ENCODE data around the gene POLRMT. TPM values are rescaled to one million over a fixed set of nuclear protein-coding genes. Genes with fewer than 3 reads are reported as not detected.

POLRMT gene
- total RNA-seq, 1 experiment from 2014 or later: 104 TPM

DNA sequence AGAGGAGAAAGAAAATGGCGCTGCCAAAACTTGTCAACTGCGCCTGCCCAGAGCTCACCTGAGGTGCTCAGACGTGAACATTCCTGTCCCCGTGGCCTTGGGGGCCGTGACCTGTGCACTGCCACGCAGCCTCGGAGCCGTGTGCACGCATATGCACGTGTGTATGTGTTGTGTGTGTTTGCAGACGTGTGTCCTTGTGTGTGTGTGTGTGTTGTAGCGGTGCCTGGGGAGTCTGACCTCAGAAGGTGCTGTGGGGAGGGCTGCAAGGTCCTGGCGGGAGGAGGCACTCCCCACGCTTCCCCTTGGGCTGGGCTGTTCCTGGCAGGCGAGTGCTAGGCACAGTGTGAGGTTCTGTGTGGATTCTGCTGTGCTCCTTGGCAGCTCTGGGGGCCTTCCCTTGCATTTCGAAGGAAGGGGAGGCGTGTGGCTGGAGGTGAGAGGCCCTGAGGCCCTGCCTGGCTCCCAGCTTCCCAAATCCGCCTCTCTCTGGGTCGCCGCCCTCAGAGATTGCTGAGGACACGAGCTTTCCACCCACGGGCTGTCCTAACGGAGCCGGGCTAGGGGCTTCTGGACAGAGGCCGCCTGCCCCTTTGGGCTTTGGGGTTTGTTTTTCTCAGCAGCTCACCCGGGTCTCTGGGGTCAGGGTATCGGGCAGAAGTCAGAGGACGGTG is 56.4 kb downstream of the POLRMT start:
- H2BK5ac ChIP-seq (ENCODE audit: insufficient read length, low read length): no peak overlapping the region
- H3T11ph ChIP-seq (ENCODE audit: low read length): no peak overlapping the region
- H3K18ac ChIP-seq (ENCODE audit: insufficient read length, low read depth, low read length): no peak overlapping the region
- H3K23ac ChIP-seq (ENCODE audit: insufficient read length, low read depth, low read length): no peak overlapping the region
- peak overlapping the region; percentile 33 for H4K5ac ChIP-seq (ENCODE audit: insufficient read length, low read depth, low read length)
- H2BK120ac ChIP-seq (ENCODE audit: low read depth, low read length, poor library complexity, severe bottlenecking): no peak overlapping the region
- Mint-ChIP-seq H3K36me3 (ENCODE audit: insufficient read depth in 1 of 3, low read depth in 3 of 3) (peaks cover 6 to 31% (median 31%) of the 10 kb centered on the region in 3 experiments; a peak in 6 of 7 replicates), H3K27me3 (ENCODE audit: low read depth) (no peaks in the 10 kb centered on the region), H3K4me1 (peaks cover 16 to 31% of the 10 kb centered on the region in 2 experiments), H3K4me3 (no peak overlapping the region), H3K9me3 (no peaks in the 10 kb centered on the region), H3K27ac (peak overlapping the region in 1 of 3 experiments; percentile 89; a peak in 2 of 7 replicates)
- H3K4me1 ChIP-seq (ENCODE audit: insufficient read depth, low read length): no peaks in the 10 kb centered on the region; the same call in 1 of the 2 replicates
- H3K27me3 ChIP-seq (ENCODE audit: insufficient read depth, low read length): no peaks in the 10 kb centered on the region
- H3K56ac ChIP-seq (ENCODE audit: insufficient read length, low read depth, low read length): no peak overlapping the region
- DNase-seq: no peak
- H3K27ac ChIP-seq (ENCODE audit: insufficient read length, low read depth, low read length): no peak overlapping the region
- WGBS (ENCODE audit: extremely low coverage, insufficient read length, low lambda C conversion rate): no CpG with 5 or more reads among the region's 28 CpGs
- no peak overlapping the region for H3K14ac ChIP-seq (ENCODE audit: insufficient read depth, low read length)
- peaks cover 51% of the 10 kb centered on the region for H3K79me2 ChIP-seq (ENCODE audit: insufficient read depth, low read length)
- no peak overlapping the region for H4K8ac ChIP-seq (replicated peaks; ENCODE audit: insufficient read length, low read depth, low read length)
- H3K9ac ChIP-seq (ENCODE audit: extremely low read depth, insufficient read length, low read length): no peak overlapping the region
- H2AK5ac ChIP-seq (ENCODE audit: insufficient read length, low read length): no peak overlapping the region
- TF ChIP-seq CTCF (conservative IDR thresholded peaks at IDR 0.05): no peak
- H2BK15ac ChIP-seq (ENCODE audit: low read depth, low read length): no peak overlapping the region
- H2AFZ ChIP-seq (ENCODE audit: low read length): no peak overlapping the region
- H3K9me3 ChIP-seq (ENCODE audit: control insufficient read depth, low read depth, low read length): no peaks in the 10 kb centered on the region
- no peak overlapping the region for H3K4me2 ChIP-seq (ENCODE audit: insufficient read depth, insufficient read length, low read length)
- H3K79me1 ChIP-seq (ENCODE audit: insufficient read depth, low read depth, low read length, poor library complexity, severe bottlenecking): peaks cover 6% of the 10 kb centered on the region
- H4K91ac ChIP-seq (ENCODE audit: insufficient read length, low read depth, low read length): no peak overlapping the region
- no peak overlapping the region for H2BK20ac ChIP-seq (ENCODE audit: low read depth, low read length, poor library complexity, severe bottlenecking)
- peaks cover 8% of the 10 kb centered on the region for H3K23me2 ChIP-seq (ENCODE audit: insufficient read length, low read depth, low read length, poor library complexity, severe bottlenecking)
- peaks cover 2% of the 10 kb centered on the region for H4K20me1 ChIP-seq (ENCODE audit: control insufficient read depth, insufficient read depth, insufficient read length)
- H3K4ac ChIP-seq (ENCODE audit: low read depth, low read length): no peak overlapping the region
- H2BK12ac ChIP-seq (ENCODE audit: insufficient read length, low read depth, low read length): no peak overlapping the region
